ENCODE measurements around the gene ZAP70.
"Not testable (repeated sequence)": the region's sequence is repeated elsewhere in the genome, so short reads cannot be mapped to it uniquely, and the experiment has no call there.

Gene ZAP70

GRCh38 chr2:97708048-97708380, 5.4 kb upstream of the ZAP70 start:
- Histone ChIP-seq H3K36me3 (ENCODE audit: insufficient read depth, low read length) (no peaks in the 10 kb centered on the region), H3K4me1 (ENCODE audit: insufficient read depth, low read length) (no peaks in the 10 kb centered on the region), H3K27ac (ENCODE audit: low read depth, low read length) (no peak overlapping the region), H3K27me3 (ENCODE audit: insufficient read depth, low read length) (no peaks in the 10 kb centered on the region), H3K9me3 (ENCODE audit: insufficient read depth, low read depth, low read length) (no peaks in the 10 kb centered on the region), H3K9ac (ENCODE audit: low read depth, low read length) (no peak overlapping the region), H3K4me3 (ENCODE audit: low read length) (no peak overlapping the region)
- 92% methylated on average over 4 of the region's 4 CpGs for WGBS

- no peak overlapping the region for H3K4me3 ChIP-seq (ENCODE audit: low read length)
- H3K9me3 ChIP-seq (ENCODE audit: insufficient read depth, low read depth, low read length), result no peaks in the 10 kb centered on the region
- H3K27ac ChIP-seq (ENCODE audit: low read depth, low read length), result no peak overlapping the region
- no peaks in the 10 kb centered on the region for H3K4me1 ChIP-seq (ENCODE audit: insufficient read depth, low read length)
- no peak overlapping the region for H3K9ac ChIP-seq (ENCODE audit: low read depth, low read length)
- H3K27me3 ChIP-seq (ENCODE audit: insufficient read depth, low read length), result no peaks in the 10 kb centered on the region
- no peaks in the 10 kb centered on the region for H3K36me3 ChIP-seq (ENCODE audit: insufficient read depth, low read length)
- WGBS, result 98% methylated on average over 7 of the region's 8 CpGs
Measured at GRCh38 chr2:97708608-97709007, 4.8 kb upstream of the ZAP70 start.

GRCh38 chr2:97711394-97711711, 2.0 kb upstream of the ZAP70 start:
- Histone ChIP-seq H3K27ac (ENCODE audit: low read depth, low read length) (peak overlapping the region; percentile 18; the same call in 1 of the 2 replicates), H3K27me3 (ENCODE audit: insufficient read depth, low read length) (no peaks in the 10 kb centered on the region), H3K9me3 (ENCODE audit: insufficient read depth, low read depth, low read length) (no peaks in the 10 kb centered on the region), H3K9ac (ENCODE audit: low read depth, low read length) (no peak overlapping the region), H3K4me3 (ENCODE audit: low read length) (no peak overlapping the region), H3K36me3 (ENCODE audit: insufficient read depth, low read length) (no peaks in the 10 kb centered on the region), H3K4me1 (ENCODE audit: insufficient read depth, low read length) (no peaks in the 10 kb centered on the region)
- WGBS, result 90% methylated on average over 5 of the region's 6 CpGs

GRCh38 chr2:97712175-97712574, 1.2 kb upstream of the ZAP70 start:
- not testable (repeated sequence) for H3K27ac ChIP-seq (ENCODE audit: low read depth, low read length); H3K4me1 ChIP-seq (ENCODE audit: insufficient read depth, low read length); H3K27me3 ChIP-seq (ENCODE audit: insufficient read depth, low read length); H3K9ac ChIP-seq (ENCODE audit: low read depth, low read length); H3K4me3 ChIP-seq (ENCODE audit: low read length); H3K9me3 ChIP-seq (ENCODE audit: insufficient read depth, low read depth, low read length); H3K36me3 ChIP-seq (ENCODE audit: insufficient read depth, low read length)
- WGBS, result 83% methylated on average over 9 of the region's 9 CpGs

GRCh38 chr2:97712693-97713295, 582 bp upstream of the ZAP70 start:
- Histone ChIP-seq H3K4me3 (ENCODE audit: low read length) (no peak overlapping the region), H3K27ac (ENCODE audit: low read depth, low read length) (no peak overlapping the region), H3K36me3 (ENCODE audit: insufficient read depth, low read length) (no peaks in the 10 kb centered on the region), H3K4me1 (ENCODE audit: insufficient read depth, low read length) (no peaks in the 10 kb centered on the region), H3K27me3 (ENCODE audit: insufficient read depth, low read length) (no peaks in the 10 kb centered on the region), H3K9me3 (ENCODE audit: insufficient read depth, low read depth, low read length) (no peaks in the 10 kb centered on the region), H3K9ac (ENCODE audit: low read depth, low read length) (no peak overlapping the region)
- 88% methylated on average over 11 of the region's 11 CpGs for WGBS

- WGBS, result 84% methylated on average over 17 of the region's 17 CpGs
- Histone ChIP-seq H3K4me1 (ENCODE audit: insufficient read depth, low read length) (no peaks in the 10 kb centered on the region), H3K4me3 (ENCODE audit: low read length) (no peak overlapping the region), H3K9me3 (ENCODE audit: insufficient read depth, low read depth, low read length) (no peaks in the 10 kb centered on the region), H3K9ac (ENCODE audit: low read depth, low read length) (no peak overlapping the region), H3K36me3 (ENCODE audit: insufficient read depth, low read length) (no peaks in the 10 kb centered on the region), H3K27me3 (ENCODE audit: insufficient read depth, low read length) (no peaks in the 10 kb centered on the region), H3K27ac (ENCODE audit: low read depth, low read length) (no peak overlapping the region)
Measured at GRCh38 chr2:97714084-97714949, 941 bp downstream of the ZAP70 start.

GRCh38 chr2:97714950-97715652, 1.7 kb downstream of the ZAP70 start:
- no peaks in the 10 kb centered on the region for H3K9me3 ChIP-seq (ENCODE audit: insufficient read depth, low read depth, low read length)
- H3K27me3 ChIP-seq (ENCODE audit: insufficient read depth, low read length), result no peaks in the 10 kb centered on the region
- no peak overlapping the region for H3K4me3 ChIP-seq (ENCODE audit: low read length)
- 91% methylated on average over 13 of the region's 13 CpGs for WGBS
- H3K27ac ChIP-seq (ENCODE audit: low read depth, low read length), result no peak overlapping the region
- H3K36me3 ChIP-seq (ENCODE audit: insufficient read depth, low read length), result no peaks in the 10 kb centered on the region
- H3K4me1 ChIP-seq (ENCODE audit: insufficient read depth, low read length), result peaks cover 5% of the 10 kb centered on the region; the same call in 1 of the 2 replicates
- H3K9ac ChIP-seq (ENCODE audit: low read depth, low read length), result no peak overlapping the region

GRCh38 chr2:97715951-97716694, 2.7 kb downstream of the ZAP70 start:
- Histone ChIP-seq H3K27ac (ENCODE audit: low read depth, low read length) (no peak overlapping the region), H3K36me3 (ENCODE audit: insufficient read depth, low read length) (no peaks in the 10 kb centered on the region), H3K27me3 (ENCODE audit: insufficient read depth, low read length) (no peaks in the 10 kb centered on the region), H3K9me3 (ENCODE audit: insufficient read depth, low read depth, low read length) (no peaks in the 10 kb centered on the region), H3K4me3 (ENCODE audit: low read length) (no peak overlapping the region), H3K9ac (ENCODE audit: low read depth, low read length) (no peak overlapping the region), H3K4me1 (ENCODE audit: insufficient read depth, low read length) (peaks cover 9% of the 10 kb centered on the region)
- 83% methylated on average over 8 of the region's 9 CpGs for WGBS

- H3K9ac ChIP-seq (ENCODE audit: low read depth, low read length), result no peak overlapping the region
- H3K27ac ChIP-seq (ENCODE audit: low read depth, low read length), result no peak overlapping the region
- peaks cover 10% of the 10 kb centered on the region for H3K4me1 ChIP-seq (ENCODE audit: insufficient read depth, low read length)
- H3K9me3 ChIP-seq (ENCODE audit: insufficient read depth, low read depth, low read length), result no peaks in the 10 kb centered on the region
- 92% methylated on average over 21 of the region's 21 CpGs for WGBS
- no peaks in the 10 kb centered on the region for H3K36me3 ChIP-seq (ENCODE audit: insufficient read depth, low read length)
- H3K27me3 ChIP-seq (ENCODE audit: insufficient read depth, low read length), result no peaks in the 10 kb centered on the region
- no peak overlapping the region for H3K4me3 ChIP-seq (ENCODE audit: low read length)
Measured at GRCh38 chr2:97716695-97717612, 3.6 kb downstream of the ZAP70 start.

GRCh38 chr2:97717613-97717995, 4.2 kb downstream of the ZAP70 start:
- Histone ChIP-seq H3K36me3 (ENCODE audit: insufficient read depth, low read length) (no peaks in the 10 kb centered on the region), H3K4me1 (ENCODE audit: insufficient read depth, low read length) (peaks cover 10% of the 10 kb centered on the region), H3K4me3 (ENCODE audit: low read length) (no peak overlapping the region), H3K9me3 (ENCODE audit: insufficient read depth, low read depth, low read length) (no peaks in the 10 kb centered on the region), H3K27me3 (ENCODE audit: insufficient read depth, low read length) (no peaks in the 10 kb centered on the region), H3K27ac (ENCODE audit: low read depth, low read length) (no peak overlapping the region), H3K9ac (ENCODE audit: low read depth, low read length) (no peak overlapping the region)
- WGBS, result 94% methylated on average over 3 of the region's 3 CpGs
